Liver (tissue), 9 donors: ENCODE data around the gene MDP1. TPM values are rescaled to one million over a fixed set of nuclear protein-coding genes. Genes with fewer than 3 reads are reported as not detected.

Experiments
- DNase-seq: peaks from one replicate; pipeline ENCODE4 v3.0.0-alpha.2; 2017; ENCODE audit warnings: low spot score
- H3K27ac ChIP-seq, 2 donors: one replicate each; pipeline ENCODE4 v1.7.0; 2013; ENCODE audit warnings: inconsistent platforms in 2 of 2, low read length in 2 of 2, control low read depth in 1 of 2, low read depth in 1 of 2, mild to moderate bottlenecking in 1 of 2
- H3K27me3 ChIP-seq, 4 donors: one replicate each; pipeline versions ENCODE4 v1.6.1 to v1.7.0; 2013; ENCODE audit warnings: low read length in 3 of 4, inconsistent platforms in 1 of 4, mild to moderate bottlenecking in 1 of 4, moderate library complexity in 1 of 4; ENCODE audit not compliant: control insufficient read depth in 4 of 4, insufficient read depth in 4 of 4
- H3K36me3 ChIP-seq, 4 donors: one replicate each; pipeline versions ENCODE4 v1.6.1 to v1.7.0; 2013; ENCODE audit warnings: low read length in 3 of 4, mild to moderate bottlenecking in 3 of 4, low read depth in 1 of 4, moderate library complexity in 1 of 4; ENCODE audit not compliant: control insufficient read depth in 4 of 4, insufficient read depth in 3 of 4
- H3K4me1 ChIP-seq, 4 donors: one replicate each; pipeline versions ENCODE4 v1.6.1 to v1.7.0; 2013; ENCODE audit warnings: low read length in 3 of 4, mild to moderate bottlenecking in 3 of 4, moderate library complexity in 1 of 4; ENCODE audit not compliant: control insufficient read depth in 4 of 4, insufficient read depth in 4 of 4
- H3K4me3 ChIP-seq, 3 donors: one replicate each; pipeline versions ENCODE4 v1.6.1 to v1.7.0; 2013; ENCODE audit warnings: low read length in 3 of 3, control low read depth in 1 of 3, low read depth in 1 of 3, mild to moderate bottlenecking in 1 of 3
- H3K9ac ChIP-seq, 2 donors: one replicate each; pipeline ENCODE4 v1.7.0; 2013; ENCODE audit warnings: low read length in 2 of 2, mild to moderate bottlenecking in 2 of 2, moderate library complexity in 2 of 2, control low read depth in 1 of 2, low read depth in 1 of 2
- H3K9me3 ChIP-seq, 4 donors: one replicate each; pipeline versions ENCODE4 v1.6.1 to v1.7.0; 2013; ENCODE audit warnings: low read length in 3 of 4; ENCODE audit not compliant: control insufficient read depth in 4 of 4
- CTCF ChIP-seq: fragments of 150-350 bp; IDR thresholded peaks from 2 replicates; pipeline ENCODE4 v1.5.1; 2017; ENCODE audit warnings: improper control_type of control experiment, low read depth, low read length; ENCODE audit not compliant: missing input control
- EGR1 ChIP-seq, 2 donors: IDR thresholded peaks; 2 replicates each; pipeline ENCODE4 v1.6.1; 2016 to 2018; ENCODE audit warnings: antibody characterized with exemption in 2 of 2, low read depth in 2 of 2
- FOXA1 ChIP-seq: IDR thresholded peaks from 2 replicates; pipeline ENCODE4 v1.6.1; 2016; ENCODE audit warnings: antibody characterized with exemption
- FOXA2 ChIP-seq: IDR thresholded peaks from 2 replicates; pipeline ENCODE4 v1.6.1; 2016; ENCODE audit warnings: antibody characterized with exemption
- GABPA ChIP-seq, 2 donors: IDR thresholded peaks in 1 of 2; conservative IDR thresholded peaks in 1 of 2; 2 replicates each; pipeline ENCODE4 v1.6.1; 2016; ENCODE audit warnings: antibody characterized with exemption in 2 of 2, mild to moderate bottlenecking in 1 of 2, moderate library complexity in 1 of 2
- HNF4A ChIP-seq, 2 donors: conservative IDR thresholded peaks; 2 replicates each; pipeline ENCODE4 v1.6.1; 2016; ENCODE audit warnings: antibody characterized with exemption in 2 of 2, mild to moderate bottlenecking in 2 of 2
- HNF4G ChIP-seq: IDR thresholded peaks from 2 replicates; pipeline ENCODE4 v1.6.1; 2016; ENCODE audit warnings: antibody characterized with exemption
- JUND ChIP-seq, 2 donors: IDR thresholded peaks; 2 replicates each; pipeline ENCODE4 v1.6.1; 2016; ENCODE audit warnings: antibody characterized with exemption in 2 of 2
- NR2F2 ChIP-seq: IDR thresholded peaks from 2 replicates; pipeline ENCODE4 v1.6.1; 2016; ENCODE audit warnings: antibody characterized with exemption
- RAD21 ChIP-seq, 2 donors: IDR thresholded peaks; 2 replicates each; pipeline ENCODE4 v1.6.1; 2016; ENCODE audit warnings: antibody characterized with exemption in 2 of 2, mild to moderate bottlenecking in 2 of 2
- REST ChIP-seq: IDR thresholded peaks from 2 replicates; pipeline ENCODE4 v1.6.1; 2016; ENCODE audit warnings: antibody characterized with exemption, mild to moderate bottlenecking
- RXRA ChIP-seq, 2 donors: IDR thresholded peaks; 2 replicates each; pipeline ENCODE4 v1.6.1; 2017 to 2018; ENCODE audit warnings: antibody characterized with exemption in 2 of 2, mild to moderate bottlenecking in 1 of 2
- SP1 ChIP-seq: IDR thresholded peaks from 2 replicates; pipeline ENCODE4 v1.6.1; 2018; ENCODE audit warnings: antibody characterized with exemption, mild to moderate bottlenecking
- YY1 ChIP-seq: IDR thresholded peaks from 2 replicates; pipeline ENCODE4 v1.6.1; 2016; ENCODE audit warnings: antibody characterized with exemption, mild to moderate bottlenecking
- ZBTB33 ChIP-seq: IDR thresholded peaks from 2 replicates; pipeline ENCODE4 v1.6.1; 2016; ENCODE audit warnings: antibody characterized with exemption
- WGBS: extraction: QIAGEN DNeasy Blood & Tissue Kit; methylation state at CpG from one replicate; pipeline ENCODE4 v1.1.7; 2013; 5-methylcytosine and 5-hydroxymethylcytosine counted together
- polyA plus RNA-seq, 2 donors: library from polyadenylated mRNA; stranded (reverse) in 1 of 2; unstranded in 1 of 2; fragments of 200-250 nt in 1 of 2; fragments of >200 nt in 1 of 2; fragmentation: Nextera tagmentation in 1 of 2; extraction: Ambion mirVana in 1 of 2; gene quantifications; one replicate each; pipeline versions ENCODE4 v1.2.1 to v1.2.3, GENCODE V29; 2013 to 2015
- total RNA-seq, 2 donors: library from RNA; depleted of rRNA; stranded (reverse); fragments of >200 nt; gene quantifications; one replicate each; pipeline ENCODE4 v1.2.3, GENCODE V29; 2014
- TF ChIP-seq, protein P1 (sequence below): IDR thresholded peaks from 2 replicates; pipeline ENCODE4 v1.6.1; 2016; ENCODE audit warnings: antibody characterized with exemption
- donor health status: healthy.
- donor health status: healthy.
- donor health status: healthy.
- donor health status: healthy.
- donor health status: healthy.

MDP1 gene
- total and polyA plus RNA-seq, 4 donors = 3.2 to 13.4 (median 7.0) TPM

GRCh38 chr14:24216345-24216699 lies 456 bp upstream of the MDP1 start:
- 92% methylated on average over 2 of the region's 2 CpGs for WGBS
- H3K9ac ChIP-seq = no peak overlapping the region
- no peak for DNase-seq
- H3K27me3 ChIP-seq = no peaks in the 10 kb centered on the region
- no peak overlapping the region for H3K27ac ChIP-seq
- H3K4me3 ChIP-seq = no peak overlapping the region
- TF ChIP-seq JUND (IDR thresholded peaks at IDR 0.05) = no peak
- no peak for TF ChIP-seq ZBTB33
- no peak for TF ChIP-seq NR2F2
- TF ChIP-seq HNF4A (conservative IDR thresholded peaks at IDR 0.05) = no peak
- no peak for TF ChIP-seq REST
- TF ChIP-seq FOXA1 = no peak
- no peak for TF ChIP-seq RAD21 (IDR thresholded peaks at IDR 0.05)
- TF ChIP-seq RXRA (IDR thresholded peaks at IDR 0.05) = no peak
- TF ChIP-seq SP1 = no peak
- TF ChIP-seq GABPA (IDR thresholded peaks at IDR 0.05 in 1 of 2, conservative IDR thresholded peaks at IDR 0.05 in 1 of 2) = no peak
- TF ChIP-seq FOXA2 = no peak
- TF ChIP-seq, protein P1, sequence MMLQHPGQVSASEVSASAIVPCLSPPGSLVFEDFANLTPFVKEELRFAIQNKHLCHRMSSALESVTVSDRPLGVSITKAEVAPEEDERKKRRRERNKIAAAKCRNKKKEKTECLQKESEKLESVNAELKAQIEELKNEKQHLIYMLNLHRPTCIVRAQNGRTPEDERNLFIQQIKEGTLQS = no peak
- no peak for TF ChIP-seq YY1
- H3K9me3 ChIP-seq = no peaks in the 10 kb centered on the region
- H3K4me1 ChIP-seq = peaks cover 0 to 23% (median 8%) of the 10 kb centered on the region in 4 donors
- H3K36me3 ChIP-seq = peaks cover 0 to 7% (median under 1%) of the 10 kb centered on the region in 4 donors

GRCh38 chr14:24213866-24214662 lies 1.8 kb downstream of the MDP1 start:
- Histone ChIP-seq H3K27ac (peak overlapping the region; percentile 90 to 91), H3K9ac (peak overlapping the region in 1 of 2 donors; percentile 26)
- TF ChIP-seq EGR1 (IDR thresholded peaks at IDR 0.05; ENCODE audit: low read depth in 2 of 2) (no peak), CTCF (no peak), FOXA2 (no peak), JUND (IDR thresholded peaks at IDR 0.05) (no peak), SP1 (no peak), REST (no peak), YY1 (no peak), HNF4G (no peak), RXRA (IDR thresholded peaks at IDR 0.05) (no peak), NR2F2 (no peak), HNF4A (conservative IDR thresholded peaks at IDR 0.05) (no peak), RAD21 (IDR thresholded peaks at IDR 0.05) (no peak), GABPA (IDR thresholded peaks at IDR 0.05 in 1 of 2, conservative IDR thresholded peaks at IDR 0.05 in 1 of 2) (no peak), ZBTB33 (no peak)
- TF ChIP-seq, protein P1 = no peak

More at GRCh38 chr14:24213866-24214662, 1.8 kb downstream of the MDP1 start:
- Histone ChIP-seq H3K9me3 (no peaks in the 10 kb centered on the region), H3K4me1 (peaks cover 0 to 23% (median 8%) of the 10 kb centered on the region in 4 donors), H3K27me3 (no peaks in the 10 kb centered on the region), H3K36me3 (peaks cover 6 to 23% (median 16%) of the 10 kb centered on the region in 4 donors), H3K4me3 (no peak overlapping the region)
- WGBS = 95% methylated on average over 7 of the region's 7 CpGs
- DNase-seq = no peak
